GM10266 (cell line): Measurements from ENCODE around the gene SSTR4.

Experiments
- DNase-seq: peaks from one replicate; pipeline ENCODE4 v3.0.0; 2012; ENCODE audit errors: extremely low spot score
- TF ChIP-seq, protein P1 (sequence below): IDR thresholded peaks from 2 replicates; pipeline ENCODE4 v1.5.1; 2012; ENCODE audit warnings: mild to moderate bottlenecking, low read depth; ENCODE audit not compliant: control insufficient read depth, insufficient read depth; ENCODE audit errors: missing control alignments

Gene SSTR4

GRCh38 chr20:23065266-23066201 is 30.4 kb downstream of the SSTR4 start:
- DNase-seq = no peak
- TF ChIP-seq, protein P1, sequence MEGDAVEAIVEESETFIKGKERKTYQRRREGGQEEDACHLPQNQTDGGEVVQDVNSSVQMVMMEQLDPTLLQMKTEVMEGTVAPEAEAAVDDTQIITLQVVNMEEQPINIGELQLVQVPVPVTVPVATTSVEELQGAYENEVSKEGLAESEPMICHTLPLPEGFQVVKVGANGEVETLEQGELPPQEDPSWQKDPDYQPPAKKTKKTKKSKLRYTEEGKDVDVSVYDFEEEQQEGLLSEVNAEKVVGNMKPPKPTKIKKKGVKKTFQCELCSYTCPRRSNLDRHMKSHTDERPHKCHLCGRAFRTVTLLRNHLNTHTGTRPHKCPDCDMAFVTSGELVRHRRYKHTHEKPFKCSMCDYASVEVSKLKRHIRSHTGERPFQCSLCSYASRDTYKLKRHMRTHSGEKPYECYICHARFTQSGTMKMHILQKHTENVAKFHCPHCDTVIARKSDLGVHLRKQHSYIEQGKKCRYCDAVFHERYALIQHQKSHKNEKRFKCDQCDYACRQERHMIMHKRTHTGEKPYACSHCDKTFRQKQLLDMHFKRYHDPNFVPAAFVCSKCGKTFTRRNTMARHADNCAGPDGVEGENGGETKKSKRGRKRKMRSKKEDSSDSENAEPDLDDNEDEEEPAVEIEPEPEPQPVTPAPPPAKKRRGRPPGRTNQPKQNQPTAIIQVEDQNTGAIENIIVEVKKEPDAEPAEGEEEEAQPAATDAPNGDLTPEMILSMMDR = no peak

GRCh38 chr20:23066772-23067171 is 31.7 kb downstream of the SSTR4 start:
- no peak for DNase-seq
- TF ChIP-seq, protein P1 = no peak

DNA sequence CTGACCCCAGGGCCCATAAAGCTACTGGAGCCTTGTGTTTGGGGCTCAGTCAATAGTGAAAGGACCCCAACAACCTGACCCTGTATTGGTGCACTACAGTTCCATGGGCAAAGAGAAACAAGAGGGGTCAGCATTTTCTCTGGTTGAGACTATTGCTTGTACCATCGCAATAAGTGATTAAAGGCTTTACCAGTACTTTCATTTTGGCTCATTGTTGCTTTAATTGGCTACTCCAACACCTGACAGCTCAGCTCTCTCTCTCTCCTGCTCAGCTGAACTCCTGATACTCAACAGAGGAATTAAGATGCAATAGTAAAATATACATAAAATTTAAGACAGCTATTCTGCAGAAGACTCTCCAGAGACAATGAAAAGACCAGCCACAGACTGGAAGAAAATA is 33.2 kb downstream of the SSTR4 start:
- TF ChIP-seq, protein P1 = no peak
- no peak for DNase-seq

- no peak for DNase-seq
- TF ChIP-seq, protein P1 = no peak
Observed at GRCh38 chr20:23069108-23069507, 34.0 kb downstream of the SSTR4 start.

GRCh38 chr20:23071398-23071797 is 36.3 kb downstream of the SSTR4 start:
- TF ChIP-seq, protein P1 = no peak
- no peak for DNase-seq

- TF ChIP-seq, protein P1 = no peak
- DNase-seq = no peak
Observed at GRCh38 chr20:23071996-23072395, 36.9 kb downstream of the SSTR4 start.
